Sigmoid colon (tissue), 7 donors: Measurements from ENCODE around the gene RGMB. TPM values are rescaled to one million over a fixed set of nuclear protein-coding genes. Genes with fewer than 3 reads are reported as not detected.

Experiments
- DNase-seq: peaks from one replicate; pipeline ENCODE4 v3.0.0-alpha.2; 2019
- H3K27ac ChIP-seq, 4 donors: fragments of 200-600 bp; sonication (generic); one replicate each; pipeline ENCODE4 v1.5.1; 2016 to 2019; ENCODE audit warnings: mild to moderate bottlenecking in 1 of 4
- H3K27me3 ChIP-seq, 3 donors: fragments of 200-600 bp; sonication (generic); one replicate each; pipeline ENCODE4 v1.5.1; 2019; ENCODE audit warnings: mild to moderate bottlenecking in 1 of 3
- H3K36me3 ChIP-seq, 4 donors: fragments of 200-600 bp; sonication (generic); one replicate each; pipeline ENCODE4 v1.5.1; 2016 to 2019
- H3K4me1 ChIP-seq, 4 donors: fragments of 200-600 bp; sonication (generic); one replicate each; pipeline ENCODE4 v1.5.1; 2017 to 2019
- H3K4me3 ChIP-seq, 4 donors: fragments of 200-600 bp; sonication (generic); one replicate each; pipeline ENCODE4 v1.5.1; 2017 to 2019; ENCODE audit warnings: mild to moderate bottlenecking in 2 of 4, moderate library complexity in 1 of 4
- H3K9me3 ChIP-seq, 4 donors: fragments of 200-600 bp in 3 of 4; sonication (generic) in 3 of 4; one replicate each; pipeline versions ENCODE4 v1.5.1 to v1.6.1; 2013 to 2019
- EP300 ChIP-seq, 4 donors: sonication (generic); formaldehyde crosslinking; IDR thresholded peaks; one replicate each; pipeline ENCODE4 v1.6.1; 2017; ENCODE audit warnings: antibody characterized with exemption in 4 of 4
- POLR2A ChIP-seq, 2 donors: fragments of 450-650 bp; IDR thresholded peaks; one replicate each; pipeline ENCODE4 v1.6.1; 2016; ENCODE audit warnings: antibody characterized with exemption in 2 of 2, mild to moderate bottlenecking in 2 of 2, moderate library complexity in 2 of 2
- POLR2AphosphoS5 ChIP-seq, 4 donors: sonication (generic); formaldehyde crosslinking; IDR thresholded peaks; one replicate each; pipeline ENCODE4 v1.6.1; 2017; ENCODE audit warnings: antibody characterized with exemption in 4 of 4
- WGBS, 2 donors: extraction: QIAGEN DNeasy Blood & Tissue Kit; methylation state at CpG; one replicate each; pipeline ENCODE4 v1.1.7; 2013; 5-methylcytosine and 5-hydroxymethylcytosine counted together
- intact Hi-C: fragments of 100-400 bp; cut with DNase I; formaldehyde crosslinking; loops from one replicate; pipeline ENCODE4 v1.15.1; 2023
- polyA plus RNA-seq, 3 donors: library from polyadenylated mRNA; stranded (reverse); fragments of 200-250 nt; gene quantifications; one replicate each; pipeline ENCODE4 v1.2.3, GENCODE V29; 2013
- total RNA-seq, 4 donors: library from RNA; depleted of rRNA; stranded (reverse); fragments of >200 nt; gene quantifications; one replicate each; pipeline ENCODE4 v1.1.0, GENCODE V29; 2016
- TF ChIP-seq, protein P1 (sequence below), 4 experiments: fragments of 450-650 bp in 3 of 4; fragments of 200-600 bp in 1 of 4; IDR thresholded peaks; one replicate each; pipeline ENCODE4 v1.5.1; 2016 to 2019; ENCODE audit warnings: antibody characterized with exemption in 4 of 4, mild to moderate bottlenecking in 3 of 4, moderate library complexity in 2 of 4
- donor health status: healthy with polysubstance abuse.
- donor health status: Bipolar disorder and iron deficiency.
- donor health status: healthy.

The RGMB gene
- total and polyA plus RNA-seq, 7 donors = 3.7 to 32.1 (median 25.0) TPM

DNA sequence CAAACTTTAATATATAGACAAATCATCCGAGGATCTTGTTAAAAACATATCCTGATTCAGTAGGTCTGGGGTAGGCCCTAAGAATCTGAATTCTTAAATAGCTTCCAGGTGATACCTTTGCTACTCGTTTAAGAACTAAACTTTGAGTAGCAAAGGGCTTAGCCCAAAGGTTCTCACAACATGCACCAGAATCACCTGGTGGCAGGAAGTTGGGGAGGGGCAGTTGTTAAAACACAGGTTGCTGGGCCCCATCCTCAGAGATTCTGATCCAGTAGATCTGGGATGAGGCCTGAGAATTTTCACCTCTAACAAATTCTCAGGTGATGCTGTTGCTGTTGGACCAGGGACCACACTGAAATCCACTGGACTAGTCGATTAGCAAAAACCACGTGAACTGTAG lies 20.0 kb upstream of the RGMB start:
- 85 to 90% methylated on average over 4 of the region's 4 CpGs for WGBS, 2 donors
- TF ChIP-seq, protein P1, sequence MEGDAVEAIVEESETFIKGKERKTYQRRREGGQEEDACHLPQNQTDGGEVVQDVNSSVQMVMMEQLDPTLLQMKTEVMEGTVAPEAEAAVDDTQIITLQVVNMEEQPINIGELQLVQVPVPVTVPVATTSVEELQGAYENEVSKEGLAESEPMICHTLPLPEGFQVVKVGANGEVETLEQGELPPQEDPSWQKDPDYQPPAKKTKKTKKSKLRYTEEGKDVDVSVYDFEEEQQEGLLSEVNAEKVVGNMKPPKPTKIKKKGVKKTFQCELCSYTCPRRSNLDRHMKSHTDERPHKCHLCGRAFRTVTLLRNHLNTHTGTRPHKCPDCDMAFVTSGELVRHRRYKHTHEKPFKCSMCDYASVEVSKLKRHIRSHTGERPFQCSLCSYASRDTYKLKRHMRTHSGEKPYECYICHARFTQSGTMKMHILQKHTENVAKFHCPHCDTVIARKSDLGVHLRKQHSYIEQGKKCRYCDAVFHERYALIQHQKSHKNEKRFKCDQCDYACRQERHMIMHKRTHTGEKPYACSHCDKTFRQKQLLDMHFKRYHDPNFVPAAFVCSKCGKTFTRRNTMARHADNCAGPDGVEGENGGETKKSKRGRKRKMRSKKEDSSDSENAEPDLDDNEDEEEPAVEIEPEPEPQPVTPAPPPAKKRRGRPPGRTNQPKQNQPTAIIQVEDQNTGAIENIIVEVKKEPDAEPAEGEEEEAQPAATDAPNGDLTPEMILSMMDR (IDR thresholded peaks at IDR 0.05) = no peak
- no peak for TF ChIP-seq POLR2AphosphoS5 (IDR thresholded peaks at IDR 0.05)
- no peak for TF ChIP-seq EP300 (IDR thresholded peaks at IDR 0.05)
- TF ChIP-seq POLR2A (IDR thresholded peaks at IDR 0.05) = no peak
- intact Hi-C loops = no loop called here
- Histone ChIP-seq H3K9me3 (no peaks in the 10 kb centered on the region), H3K27ac (no peak overlapping the region), H3K4me1 (no peaks in the 10 kb centered on the region), H3K4me3 (no peak overlapping the region), H3K27me3 (no peaks in the 10 kb centered on the region), H3K36me3 (no peaks in the 10 kb centered on the region)
- DNase-seq = no peak

DNA sequence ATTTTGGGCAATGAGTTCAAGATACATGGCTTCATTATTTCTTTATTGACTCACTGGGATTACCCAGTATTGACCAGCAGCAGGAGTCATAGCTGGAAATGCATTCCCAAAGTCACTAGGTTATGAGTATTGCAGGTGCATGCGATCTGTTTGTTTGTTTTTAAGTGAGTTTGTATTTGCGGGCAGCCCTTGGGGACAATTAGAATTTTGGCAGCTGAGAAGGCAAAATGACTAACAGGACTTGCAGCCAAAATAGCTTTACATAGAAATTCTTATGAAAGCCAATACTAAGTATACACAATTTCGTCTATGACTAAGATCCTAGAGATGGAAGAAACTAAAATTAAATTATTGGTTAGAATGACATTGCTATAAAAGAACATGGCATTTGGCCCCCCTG lies 18.1 kb upstream of the RGMB start:
- intact Hi-C loops = no loop called here
- Histone ChIP-seq H3K4me3 (no peak overlapping the region), H3K27ac (no peak overlapping the region), H3K4me1 (no peaks in the 10 kb centered on the region), H3K27me3 (no peaks in the 10 kb centered on the region), H3K36me3 (no peaks in the 10 kb centered on the region), H3K9me3 (no peaks in the 10 kb centered on the region)
- no peak for TF ChIP-seq EP300 (IDR thresholded peaks at IDR 0.05)
- TF ChIP-seq, protein P1 (IDR thresholded peaks at IDR 0.05) = no peak
- TF ChIP-seq POLR2AphosphoS5 (IDR thresholded peaks at IDR 0.05) = no peak
- TF ChIP-seq POLR2A (IDR thresholded peaks at IDR 0.05) = no peak
- no peak for DNase-seq
- 85 to 86% methylated on average over 3 of the region's 3 CpGs for WGBS, 2 donors

DNA sequence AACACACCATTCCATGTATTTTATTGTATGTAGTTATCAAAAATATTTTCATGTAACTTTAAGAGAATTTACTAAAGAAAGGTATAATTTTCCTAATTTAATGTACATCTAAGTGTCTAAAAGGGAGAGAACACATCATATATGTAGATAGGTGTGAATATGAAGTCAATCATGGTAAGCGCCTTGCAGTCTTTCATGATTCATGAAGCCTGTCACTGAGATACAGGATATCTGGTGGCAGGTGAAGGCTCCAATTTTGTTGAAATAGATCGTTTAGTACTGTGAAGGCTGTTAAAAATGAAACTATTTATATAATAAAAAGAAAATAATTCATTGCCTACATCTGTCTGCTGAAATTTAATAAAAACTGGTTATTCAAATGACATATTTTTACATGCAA lies 15.5 kb upstream of the RGMB start:
- H3K9me3 ChIP-seq = no peaks in the 10 kb centered on the region
- TF ChIP-seq EP300 (IDR thresholded peaks at IDR 0.05) (no peak), POLR2A (IDR thresholded peaks at IDR 0.05) (no peak)

DNA sequence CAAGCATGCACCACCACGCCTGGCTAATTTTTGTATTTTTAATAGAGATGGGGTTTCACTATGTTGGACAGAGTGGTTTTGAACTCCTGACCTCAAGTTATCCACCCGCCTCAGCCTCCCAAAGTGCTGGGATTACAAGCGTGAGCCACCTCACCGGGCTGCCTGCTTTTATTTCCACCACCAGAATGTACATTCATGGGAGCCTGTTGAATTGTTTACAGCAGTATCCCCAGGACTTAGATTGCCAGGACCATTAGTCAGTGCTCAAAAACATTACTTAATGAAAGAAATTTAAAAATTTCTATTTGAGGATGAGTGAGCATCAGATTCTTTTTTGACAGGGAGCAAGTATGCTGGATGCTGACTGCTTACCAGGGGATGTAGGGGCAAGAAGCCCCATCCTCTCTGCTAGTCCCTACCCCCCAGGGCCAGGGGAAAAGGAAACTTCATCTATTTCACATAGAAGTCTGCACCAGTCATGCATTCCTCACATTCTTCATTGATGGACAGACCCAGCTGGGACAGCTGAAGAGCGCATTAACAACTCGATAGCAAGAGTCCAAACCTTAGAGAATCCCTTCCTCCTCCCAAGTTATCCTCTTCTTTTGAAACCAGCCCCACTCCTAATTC lies 10.3 kb upstream of the RGMB start:
- intact Hi-C loops = loop anchor here (10.0 kb wide), 1 partner anchor 308 kb away; no protein-coding TSS in a partner anchor
- TF ChIP-seq EP300 (IDR thresholded peaks at IDR 0.05) = no peak
- TF ChIP-seq POLR2AphosphoS5 (IDR thresholded peaks at IDR 0.05) = no peak
- TF ChIP-seq POLR2A (IDR thresholded peaks at IDR 0.05) = no peak
- TF ChIP-seq, protein P1 (IDR thresholded peaks at IDR 0.05) = no peak
- Histone ChIP-seq H3K9me3 (no peaks in the 10 kb centered on the region), H3K4me3 (no peak overlapping the region), H3K36me3 (no peaks in the 10 kb centered on the region), H3K27me3 (no peaks in the 10 kb centered on the region), H3K4me1 (peaks cover 0 to 2% (median 0%) of the 10 kb centered on the region in 4 donors), H3K27ac (no peak overlapping the region)
- 90% methylated on average over 6 of the region's 6 CpGs for WGBS, 2 donors
- DNase-seq = no peak

More for the DNA sequence above, 15.5 kb upstream of the RGMB start:
- no peak overlapping the region for H3K4me3 ChIP-seq
- DNase-seq = no peak
- WGBS, 2 donors = 88 to 93% methylated on average over 2 of the region's 2 CpGs
- no peaks in the 10 kb centered on the region for H3K4me1 ChIP-seq
- H3K27ac ChIP-seq = no peak overlapping the region
- H3K27me3 ChIP-seq = no peaks in the 10 kb centered on the region
- intact Hi-C loops = no loop called here
- H3K36me3 ChIP-seq = no peaks in the 10 kb centered on the region

DNA sequence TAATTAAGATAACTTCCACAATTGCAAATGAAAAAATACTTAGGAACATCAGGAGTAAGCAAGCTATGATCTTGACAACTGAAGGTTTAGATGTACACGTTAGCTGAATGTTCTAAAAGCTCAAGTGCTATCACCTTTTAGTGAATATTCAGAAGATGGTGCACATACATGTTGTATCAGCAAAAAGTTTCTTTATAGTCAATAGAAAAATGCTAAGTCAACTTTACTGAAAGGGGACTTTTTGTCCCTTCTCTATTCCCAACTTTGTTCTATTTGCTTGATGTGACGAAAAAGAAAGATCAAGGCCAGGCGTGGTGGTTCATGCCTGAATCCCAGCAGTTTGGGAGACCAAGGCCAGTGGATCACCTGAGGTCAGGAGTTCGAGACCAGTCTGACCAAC lies 7.6 kb upstream of the RGMB start:
- no peak for DNase-seq
- WGBS, 2 donors = 91 to 94% methylated on average over 4 of the region's 4 CpGs
- no peaks in the 10 kb centered on the region for H3K36me3 ChIP-seq
- intact Hi-C loops = loop anchor here (10.0 kb wide), 1 partner anchor 311 kb away; no protein-coding TSS in a partner anchor
- H3K27me3 ChIP-seq = no peaks in the 10 kb centered on the region
- TF ChIP-seq POLR2AphosphoS5 (IDR thresholded peaks at IDR 0.05) (no peak), POLR2A (IDR thresholded peaks at IDR 0.05) (no peak), EP300 (IDR thresholded peaks at IDR 0.05) (no peak)
- TF ChIP-seq, protein P1 (IDR thresholded peaks at IDR 0.05) = no peak
- no peak overlapping the region for H3K27ac ChIP-seq
- H3K4me1 ChIP-seq = peaks cover 0 to 22% (median 11%) of the 10 kb centered on the region in 4 donors
- no peak overlapping the region for H3K4me3 ChIP-seq
- H3K9me3 ChIP-seq = no peaks in the 10 kb centered on the region
